PC-9 (cell line): Measurements from ENCODE around the gene MICAL2.

Experiments
- EZH2 ChIP-seq: fragments of 200-600 bp; sonication (generic); IDR thresholded peaks from 2 replicates; pipeline ENCODE4 v1.8.0; 2017; ENCODE audit warnings: antibody characterized with exemption, low read depth
- TF ChIP-seq, protein P1 (sequence below): fragments of 200-600 bp; sonication (generic); conservative IDR thresholded peaks from 2 replicates; pipeline ENCODE4 v1.6.1; 2017; ENCODE audit warnings: mixed run types, antibody characterized with exemption, mild to moderate bottlenecking, moderate library complexity

GRCh38 chr11:12070446-12071267 is 39.7 kb upstream of the MICAL2 start:
- TF ChIP-seq, protein P1, sequence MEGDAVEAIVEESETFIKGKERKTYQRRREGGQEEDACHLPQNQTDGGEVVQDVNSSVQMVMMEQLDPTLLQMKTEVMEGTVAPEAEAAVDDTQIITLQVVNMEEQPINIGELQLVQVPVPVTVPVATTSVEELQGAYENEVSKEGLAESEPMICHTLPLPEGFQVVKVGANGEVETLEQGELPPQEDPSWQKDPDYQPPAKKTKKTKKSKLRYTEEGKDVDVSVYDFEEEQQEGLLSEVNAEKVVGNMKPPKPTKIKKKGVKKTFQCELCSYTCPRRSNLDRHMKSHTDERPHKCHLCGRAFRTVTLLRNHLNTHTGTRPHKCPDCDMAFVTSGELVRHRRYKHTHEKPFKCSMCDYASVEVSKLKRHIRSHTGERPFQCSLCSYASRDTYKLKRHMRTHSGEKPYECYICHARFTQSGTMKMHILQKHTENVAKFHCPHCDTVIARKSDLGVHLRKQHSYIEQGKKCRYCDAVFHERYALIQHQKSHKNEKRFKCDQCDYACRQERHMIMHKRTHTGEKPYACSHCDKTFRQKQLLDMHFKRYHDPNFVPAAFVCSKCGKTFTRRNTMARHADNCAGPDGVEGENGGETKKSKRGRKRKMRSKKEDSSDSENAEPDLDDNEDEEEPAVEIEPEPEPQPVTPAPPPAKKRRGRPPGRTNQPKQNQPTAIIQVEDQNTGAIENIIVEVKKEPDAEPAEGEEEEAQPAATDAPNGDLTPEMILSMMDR: no peak
- no peak for TF ChIP-seq EZH2
